GM23338 (cell line): Measurements from ENCODE around the gene ADORA3. TPM values are rescaled to one million over a fixed set of nuclear protein-coding genes. Genes with fewer than 3 reads are reported as not detected.

Experiments
- ATAC-seq: fragments of 200-7000 bp; cut with Tn5 transposase; 3 replicates; pipeline ENCODE4 v1.9.1; 2020
- DNase-seq: peaks from one replicate; pipeline ENCODE4 v3.0.0-alpha.2; 2015; ENCODE audit warnings: low spot score
- H2AFZ ChIP-seq: fragments of 200-600 bp; sonication (generic); 2 replicates; pipeline ENCODE4 v1.8.0; 2016; ENCODE audit warnings: antibody characterized with exemption, mild to moderate bottlenecking, moderate library complexity
- H3F3A ChIP-seq: fragments of 200-600 bp; sonication (generic); replicated peaks from 2 replicates; pipeline ENCODE4 v1.8.0; 2017; ENCODE audit warnings: antibody characterized with exemption, mixed run types, low read depth
- H3K27ac ChIP-seq: fragments of 200-600 bp; sonication (generic); 2 replicates; pipeline ENCODE4 v1.6.1; 2016; ENCODE audit warnings: low read depth
- H3K27me3 ChIP-seq: fragments of 200-600 bp; sonication (generic); 2 replicates; pipeline ENCODE4 v1.8.0; 2016; ENCODE audit warnings: mild to moderate bottlenecking, mixed run types, moderate library complexity; ENCODE audit not compliant: insufficient read depth
- H3K36me3 ChIP-seq: fragments of 200-600 bp; sonication (generic); 2 replicates; pipeline ENCODE4 v1.8.0; 2016; ENCODE audit warnings: mild to moderate bottlenecking; ENCODE audit not compliant: insufficient read depth
- H3K4me1 ChIP-seq: fragments of 200-600 bp; sonication (generic); 2 replicates; pipeline ENCODE4 v1.8.0; 2016; ENCODE audit warnings: mild to moderate bottlenecking, moderate library complexity; ENCODE audit not compliant: insufficient read depth
- H3K4me2 ChIP-seq: fragments of 200-600 bp; sonication (generic); 2 replicates; pipeline ENCODE4 v1.7.1; 2017; ENCODE audit warnings: mixed run types
- H3K4me3 ChIP-seq: fragments of 200-600 bp; sonication (generic); 2 replicates; pipeline ENCODE4 v1.6.1; 2016; ENCODE audit warnings: mixed run types
- H3K79me2 ChIP-seq: fragments of 200-600 bp; sonication (generic); replicated peaks from 2 replicates; pipeline ENCODE4 v1.8.0; 2017; ENCODE audit warnings: mild to moderate bottlenecking; ENCODE audit not compliant: insufficient read depth
- H3K9me2 ChIP-seq: fragments of 200-600 bp; sonication (generic); 2 replicates; pipeline ENCODE4 v1.8.0; 2017; ENCODE audit not compliant: insufficient read depth
- H4K20me1 ChIP-seq: fragments of 200-600 bp; sonication (generic); replicated peaks from 2 replicates; pipeline ENCODE4 v1.8.0; 2017; ENCODE audit warnings: mild to moderate bottlenecking; ENCODE audit not compliant: insufficient read depth
- H3K27ac Mint-ChIP-seq: 2 replicates; pipeline ENCODE4 v1.8.0; 2020; ENCODE audit warnings: inconsistent platforms, mild to moderate bottlenecking, moderate library complexity, mixed read lengths
- H3K27me3 Mint-ChIP-seq: 3 replicates; pipeline ENCODE4 v1.8.0; 2022; ENCODE audit warnings: low read depth, mild to moderate bottlenecking, moderate library complexity, mixed read lengths, inconsistent platforms; ENCODE audit not compliant: insufficient read depth, poor library complexity
- H3K36me3 Mint-ChIP-seq: 3 replicates; pipeline ENCODE4 v1.8.0; 2021; ENCODE audit warnings: low read depth, mild to moderate bottlenecking, inconsistent platforms, moderate library complexity, mixed read lengths
- H3K4me1 Mint-ChIP-seq: 3 replicates; pipeline ENCODE4 v1.8.0; 2020; ENCODE audit warnings: mild to moderate bottlenecking, inconsistent platforms, mixed read lengths
- H3K4me3 Mint-ChIP-seq: 3 replicates; pipeline ENCODE4 v1.8.0; 2021; ENCODE audit warnings: moderate library complexity, mild to moderate bottlenecking, inconsistent platforms, mixed read lengths
- H3K9me3 Mint-ChIP-seq: 3 replicates; pipeline ENCODE4 v1.8.0; 2020; ENCODE audit warnings: moderate library complexity, mild to moderate bottlenecking, inconsistent platforms, mixed read lengths
- CREB1 ChIP-seq: fragments of 250-450 bp; sonication (Bioruptor Pico); IDR thresholded peaks from 2 replicates; pipeline ENCODE4 v1.5.0; 2020; ENCODE audit warnings: low read depth, mild to moderate bottlenecking, moderate library complexity
- ETS1 ChIP-seq: IDR thresholded peaks from 2 replicates; pipeline ENCODE4 v1.6.1; 2016; ENCODE audit warnings: antibody characterized with exemption
- EZH2 ChIP-seq: fragments of 200-600 bp; sonication (generic); IDR thresholded peaks from one replicate; pipeline ENCODE4 v1.8.0; 2017; ENCODE audit warnings: antibody characterized with exemption, mild to moderate bottlenecking, low read depth; ENCODE audit not compliant: unreplicated experiment
- EZH2phosphoT487 ChIP-seq: fragments of 200-600 bp; sonication (generic); IDR thresholded peaks from one replicate; pipeline ENCODE4 v1.8.1; 2018; ENCODE audit warnings: antibody characterized with exemption; ENCODE audit not compliant: unreplicated experiment
- JUNB ChIP-seq: IDR thresholded peaks from one replicate; pipeline ENCODE4 v1.6.1; 2016; ENCODE audit warnings: antibody characterized with exemption; ENCODE audit not compliant: unreplicated experiment
- NANOG ChIP-seq: IDR thresholded peaks from 2 replicates; pipeline ENCODE4 v1.6.1; 2016; ENCODE audit warnings: antibody characterized with exemption, borderline replicate concordance
- POLR2AphosphoS5 ChIP-seq: IDR thresholded peaks from 2 replicates; pipeline ENCODE4 v1.6.1; 2016; ENCODE audit warnings: antibody characterized with exemption, low read depth
- REST ChIP-seq: IDR thresholded peaks from one replicate; pipeline ENCODE4 v1.6.1; 2018; ENCODE audit warnings: antibody characterized with exemption; ENCODE audit not compliant: unreplicated experiment
- STAT1 ChIP-seq: IDR thresholded peaks from one replicate; pipeline ENCODE4 v1.6.1; 2016; ENCODE audit warnings: antibody characterized with exemption; ENCODE audit not compliant: unreplicated experiment
- ZNF114 ChIP-seq: fragments of 250-450 bp; sonication (Bioruptor Pico); IDR thresholded peaks from 2 replicates; pipeline ENCODE4 v1.5.0; 2020; ENCODE audit warnings: mild to moderate bottlenecking, moderate library complexity
- ZNF331 ChIP-seq: fragments of 250-450 bp; sonication (Bioruptor Pico); IDR thresholded peaks from 2 replicates; pipeline ENCODE4 v1.5.0; 2020; ENCODE audit warnings: low read depth, mild to moderate bottlenecking, moderate library complexity
- ZNF462 ChIP-seq: fragments of 250-450 bp; sonication (Bioruptor Pico); IDR thresholded peaks from 2 replicates; pipeline ENCODE4 v1.5.0; 2020; ENCODE audit warnings: mild to moderate bottlenecking, moderate library complexity
- polyA plus RNA-seq: library from polyadenylated mRNA; unstranded; fragments of >200 nt; fragmentation: Nextera tagmentation; extraction: Ambion mirVana; gene quantifications from 2 replicates; pipeline ENCODE4 v1.2.1, GENCODE V29; 2016
- total RNA-seq: library from RNA; depleted of rRNA; stranded (reverse); fragments of >200 nt; shearing (Covaris generic); gene quantifications from 2 replicates; pipeline ENCODE4 v1.2.3, GENCODE V29; 2014
- TF ChIP-seq, protein P1 (sequence below), 2 experiments: fragments of 200-600 bp in 1 of 2; sonication (generic) in 1 of 2; conservative IDR thresholded peaks; 2 replicates each; pipeline versions ENCODE4 v1.5.1 to v1.6.1; 2016 to 2017; ENCODE audit warnings: antibody characterized with exemption in 2 of 2, low read depth in 2 of 2, mild to moderate bottlenecking in 2 of 2, moderate library complexity in 1 of 2

The ADORA3 gene
- total and polyA plus RNA-seq, 2 experiments from 2014 or later, result not detected

GRCh38 chr1:111465754-111466153, 37.7 kb downstream of the ADORA3 start:
- no peaks in the 10 kb centered on the region for H3F3A ChIP-seq
- H3K36me3 Mint-ChIP-seq, result peaks cover 7% of the 10 kb centered on the region; the same call in 2 of the 3 replicates
- no peaks in the 10 kb centered on the region for H3K9me3 Mint-ChIP-seq
- no peaks in the 10 kb centered on the region for H3K4me1 ChIP-seq
- no peaks in the 10 kb centered on the region for H3K79me2 ChIP-seq
- no peaks in the 10 kb centered on the region for H3K27me3 Mint-ChIP-seq
- no peaks in the 10 kb centered on the region; the same call in 1 of the 2 replicates for H3K9me2 ChIP-seq
- no peak overlapping the region for H2AFZ ChIP-seq
- no peak overlapping the region for H3K4me3 ChIP-seq
- H3K27me3 ChIP-seq, result no peaks in the 10 kb centered on the region
- no peak overlapping the region for H3K27ac Mint-ChIP-seq
- H3K36me3 ChIP-seq, result peaks cover 14% of the 10 kb centered on the region
- H3K4me2 ChIP-seq, result no peak overlapping the region
- TF ChIP-seq EZH2 (no peak), JUNB (no peak), ZNF331 (CRISPR knock-in tag) (no peak), NANOG (no peak), EZH2phosphoT487 (no peak), CREB1 (no peak), POLR2AphosphoS5 (no peak), REST (no peak), STAT1 (no peak), ETS1 (no peak), ZNF114 (CRISPR knock-in tag) (no peak), ZNF462 (no peak)
- TF ChIP-seq, protein P1, sequence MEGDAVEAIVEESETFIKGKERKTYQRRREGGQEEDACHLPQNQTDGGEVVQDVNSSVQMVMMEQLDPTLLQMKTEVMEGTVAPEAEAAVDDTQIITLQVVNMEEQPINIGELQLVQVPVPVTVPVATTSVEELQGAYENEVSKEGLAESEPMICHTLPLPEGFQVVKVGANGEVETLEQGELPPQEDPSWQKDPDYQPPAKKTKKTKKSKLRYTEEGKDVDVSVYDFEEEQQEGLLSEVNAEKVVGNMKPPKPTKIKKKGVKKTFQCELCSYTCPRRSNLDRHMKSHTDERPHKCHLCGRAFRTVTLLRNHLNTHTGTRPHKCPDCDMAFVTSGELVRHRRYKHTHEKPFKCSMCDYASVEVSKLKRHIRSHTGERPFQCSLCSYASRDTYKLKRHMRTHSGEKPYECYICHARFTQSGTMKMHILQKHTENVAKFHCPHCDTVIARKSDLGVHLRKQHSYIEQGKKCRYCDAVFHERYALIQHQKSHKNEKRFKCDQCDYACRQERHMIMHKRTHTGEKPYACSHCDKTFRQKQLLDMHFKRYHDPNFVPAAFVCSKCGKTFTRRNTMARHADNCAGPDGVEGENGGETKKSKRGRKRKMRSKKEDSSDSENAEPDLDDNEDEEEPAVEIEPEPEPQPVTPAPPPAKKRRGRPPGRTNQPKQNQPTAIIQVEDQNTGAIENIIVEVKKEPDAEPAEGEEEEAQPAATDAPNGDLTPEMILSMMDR (conservative IDR thresholded peaks at IDR 0.05; ENCODE audit: low read depth in 2 of 2), result no peak
- H4K20me1 ChIP-seq, result no peaks in the 10 kb centered on the region; the same call in 1 of the 2 replicates
- H3K4me1 Mint-ChIP-seq, result no peaks in the 10 kb centered on the region
- H3K27ac ChIP-seq, result no peak overlapping the region
- no peak for ATAC-seq
- DNase-seq, result no peak
- H3K4me3 Mint-ChIP-seq, result no peak overlapping the region
